GM12865 (cell line): Measurements from ENCODE around the gene SYN1.

Experiments
- DNase-seq: peaks from one replicate; pipeline ENCODE4 v3.0.0; 2010; ENCODE audit warnings: low read depth
- H3K4me3 ChIP-seq: 2 replicates; pipeline ENCODE4 v1.5.1; 2011; ENCODE audit warnings: mild to moderate bottlenecking, low read depth, low read length, control low read depth
- TF ChIP-seq, protein P1 (sequence below): IDR thresholded peaks from 2 replicates; pipeline ENCODE4 v1.5.1; 2011; ENCODE audit warnings: low read length, control low read depth, low read depth, inconsistent platforms; ENCODE audit not compliant: insufficient read depth; ENCODE audit errors: missing control alignments

Gene SYN1

DNA sequence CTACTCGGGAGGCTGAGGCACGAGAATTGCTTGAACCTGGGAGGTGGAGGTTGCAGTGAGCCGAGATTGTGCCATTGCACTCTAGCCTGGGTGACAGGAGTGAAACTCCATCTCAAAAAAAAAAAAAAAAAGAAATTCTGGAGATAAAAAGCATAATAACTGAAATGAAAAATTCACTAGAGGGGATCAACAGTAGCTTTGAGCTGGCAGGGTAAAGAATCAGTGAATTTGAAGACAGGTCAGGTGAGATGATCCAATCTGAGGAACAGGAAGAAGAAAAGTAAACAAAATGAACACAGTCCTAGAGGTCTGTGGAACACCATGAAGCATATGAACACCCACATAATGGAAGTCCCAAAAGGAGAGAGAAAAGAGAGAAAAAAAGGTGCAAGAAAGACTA is 22.4 kb downstream of the SYN1 start:
- TF ChIP-seq, protein P1, sequence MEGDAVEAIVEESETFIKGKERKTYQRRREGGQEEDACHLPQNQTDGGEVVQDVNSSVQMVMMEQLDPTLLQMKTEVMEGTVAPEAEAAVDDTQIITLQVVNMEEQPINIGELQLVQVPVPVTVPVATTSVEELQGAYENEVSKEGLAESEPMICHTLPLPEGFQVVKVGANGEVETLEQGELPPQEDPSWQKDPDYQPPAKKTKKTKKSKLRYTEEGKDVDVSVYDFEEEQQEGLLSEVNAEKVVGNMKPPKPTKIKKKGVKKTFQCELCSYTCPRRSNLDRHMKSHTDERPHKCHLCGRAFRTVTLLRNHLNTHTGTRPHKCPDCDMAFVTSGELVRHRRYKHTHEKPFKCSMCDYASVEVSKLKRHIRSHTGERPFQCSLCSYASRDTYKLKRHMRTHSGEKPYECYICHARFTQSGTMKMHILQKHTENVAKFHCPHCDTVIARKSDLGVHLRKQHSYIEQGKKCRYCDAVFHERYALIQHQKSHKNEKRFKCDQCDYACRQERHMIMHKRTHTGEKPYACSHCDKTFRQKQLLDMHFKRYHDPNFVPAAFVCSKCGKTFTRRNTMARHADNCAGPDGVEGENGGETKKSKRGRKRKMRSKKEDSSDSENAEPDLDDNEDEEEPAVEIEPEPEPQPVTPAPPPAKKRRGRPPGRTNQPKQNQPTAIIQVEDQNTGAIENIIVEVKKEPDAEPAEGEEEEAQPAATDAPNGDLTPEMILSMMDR = no peak
- H3K4me3 ChIP-seq = no peak overlapping the region
- DNase-seq = no peak

DNA sequence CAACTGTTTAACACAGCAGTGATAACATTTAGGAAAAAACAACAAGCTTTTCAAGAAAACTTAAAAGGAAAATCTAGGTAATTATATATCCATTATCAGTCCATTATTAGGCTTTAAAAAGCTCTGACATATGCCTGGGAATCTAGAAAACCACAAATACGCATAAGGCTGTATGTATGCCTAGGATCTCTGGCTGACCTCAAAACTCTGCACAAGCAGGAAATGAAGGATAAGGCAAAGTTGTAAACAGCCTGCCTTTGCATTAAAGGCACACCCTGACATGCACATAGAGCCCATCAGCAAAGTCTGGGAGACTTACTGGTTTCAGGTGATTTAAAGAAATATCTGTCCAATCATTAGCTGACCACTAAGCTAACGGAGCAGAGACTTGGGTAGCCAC is 23.4 kb downstream of the SYN1 start:
- DNase-seq = no peak
- no peak overlapping the region for H3K4me3 ChIP-seq
- TF ChIP-seq, protein P1 = no peak

DNA sequence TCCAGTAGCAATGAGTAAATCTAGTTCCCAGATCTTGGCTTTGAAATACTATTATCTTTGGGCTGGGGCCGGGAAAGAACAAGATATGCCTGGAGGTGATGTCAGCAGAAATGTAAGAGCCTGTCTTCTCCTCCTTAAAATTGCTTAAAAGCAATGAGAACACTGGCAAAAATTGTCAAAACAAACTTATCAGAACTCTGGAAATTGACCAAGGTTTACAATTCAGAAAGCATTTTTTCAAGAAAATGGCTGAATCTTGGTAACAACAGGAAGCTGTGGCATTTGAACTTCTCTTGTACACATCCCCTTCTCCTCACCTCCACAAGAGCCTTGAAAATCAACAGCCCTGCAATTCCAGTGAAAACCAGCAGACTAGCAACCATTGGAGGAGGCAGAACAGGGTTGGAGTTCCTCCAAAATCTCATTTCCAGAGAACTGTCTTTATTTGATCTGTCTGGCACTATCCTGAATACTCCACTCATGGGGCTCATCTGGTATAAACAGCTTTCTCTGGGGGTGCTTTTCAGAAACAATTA is 23.9 kb downstream of the SYN1 start:
- TF ChIP-seq, protein P1 = no peak
- no peak for DNase-seq
- no peak overlapping the region for H3K4me3 ChIP-seq

DNA sequence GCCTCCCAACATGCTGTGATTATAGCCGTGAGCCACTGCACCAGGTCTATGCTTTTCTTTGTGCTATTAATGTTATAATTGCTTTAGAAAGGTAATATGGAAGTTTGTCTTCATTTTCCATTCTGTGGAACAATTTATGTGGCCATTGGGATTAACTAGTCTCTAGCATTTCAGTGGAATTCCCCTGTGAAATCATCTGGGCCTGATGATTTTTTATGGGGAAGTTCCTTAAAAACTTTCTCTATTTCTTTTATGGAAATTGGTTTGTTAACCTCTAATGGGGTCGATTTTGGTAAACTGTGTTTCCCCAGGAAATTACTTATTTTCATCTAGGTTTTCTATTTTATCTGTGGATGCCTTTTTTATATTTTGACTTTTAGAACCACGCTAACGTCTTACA is 26.1 kb downstream of the SYN1 start:
- DNase-seq = no peak
- TF ChIP-seq, protein P1 = no peak
- no peak overlapping the region for H3K4me3 ChIP-seq

DNA sequence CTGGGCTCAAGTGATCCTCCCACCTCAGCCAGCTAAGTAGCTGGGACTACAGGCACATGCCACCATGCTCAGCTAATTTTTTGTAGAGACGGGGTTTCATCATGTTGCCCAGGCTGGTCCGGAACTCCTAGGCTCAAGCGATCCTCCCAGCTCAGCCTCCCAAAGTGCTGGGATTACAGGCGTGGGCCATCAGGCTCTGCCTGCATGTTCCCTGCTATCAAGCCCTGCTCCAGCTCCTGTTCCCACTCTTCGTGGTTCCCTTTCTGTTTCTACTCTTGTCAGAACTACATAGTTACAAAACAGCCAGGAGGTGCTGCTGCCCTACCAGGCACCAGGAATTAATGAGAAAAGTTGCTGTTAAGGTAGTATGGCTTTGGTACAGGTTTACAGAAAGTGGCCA is 28.7 kb downstream of the SYN1 start:
- no peak overlapping the region for H3K4me3 ChIP-seq
- TF ChIP-seq, protein P1 = no peak
- no peak for DNase-seq

DNA sequence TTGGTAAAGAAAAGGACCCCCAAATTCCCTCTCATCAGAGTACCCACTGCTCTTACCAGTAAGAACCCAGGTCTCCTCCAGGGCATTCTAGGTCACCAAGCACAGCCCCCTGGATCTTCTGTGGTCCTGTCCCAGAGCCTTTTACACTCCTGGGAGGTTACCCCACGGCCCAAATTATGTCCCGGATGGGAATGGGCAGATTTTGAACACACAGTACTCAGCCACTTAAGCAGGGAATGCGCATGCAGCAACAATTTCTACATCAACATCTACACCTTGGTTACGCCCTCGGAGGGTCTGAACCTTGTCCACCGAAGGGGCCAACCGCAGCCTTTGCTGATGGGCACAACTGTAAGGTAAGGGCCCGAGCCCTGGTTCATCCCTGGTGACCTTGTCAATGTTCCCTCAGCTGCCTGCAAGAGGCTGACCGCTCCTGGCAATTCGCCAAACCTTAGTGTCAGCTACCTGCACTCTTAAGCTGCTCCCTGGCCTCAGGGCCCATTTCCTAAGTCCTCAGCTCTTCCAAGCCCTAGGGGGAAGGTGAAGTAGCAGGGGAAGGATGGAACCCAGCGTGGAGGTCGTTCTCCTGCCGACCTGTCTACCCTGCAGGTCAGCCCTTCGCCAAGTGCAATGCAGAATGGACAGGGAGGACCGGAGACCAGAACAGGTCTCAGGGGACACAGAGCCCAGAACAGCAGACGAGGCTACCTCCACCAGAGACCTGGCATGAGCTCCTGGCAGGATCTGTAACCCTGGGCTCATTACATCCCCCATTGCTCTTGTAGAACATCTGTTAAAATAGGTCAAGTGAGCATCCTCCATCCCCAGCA is 31.5 kb downstream of the SYN1 start:
- TF ChIP-seq, protein P1 = no peak
- no peak overlapping the region for H3K4me3 ChIP-seq
- no peak for DNase-seq
